Esophagus muscularis mucosa (tissue), 4 donors: ENCODE data around the gene ZNF512. TPM values are rescaled to one million over a fixed set of nuclear protein-coding genes. Genes with fewer than 3 reads are reported as not detected.
A peak's percentile ranks its signal among the peaks of the same experiment; 100 is the strongest.

Source experiments
- DNase-seq: peaks from one replicate; pipeline ENCODE4 v3.0.0-alpha.2; 2017; ENCODE audit errors: extremely low spot score
- H3K27ac ChIP-seq, 4 donors: fragments of 200-600 bp; sonication (generic); replicated peaks in 1 of 4; 1 replicate in 3 of 4; 2 replicates in 1 of 4; pipeline ENCODE4 v1.5.1; 2016 to 2019; ENCODE audit warnings: mild to moderate bottlenecking in 1 of 4
- H3K27me3 ChIP-seq, 4 donors: fragments of 200-600 bp; sonication (generic); one replicate each; pipeline versions ENCODE4 v1.5.1 to v1.6.0; 2016 to 2019
- H3K36me3 ChIP-seq, 4 donors: fragments of 200-600 bp; sonication (generic); one replicate each; pipeline ENCODE4 v1.5.1; 2016 to 2019
- H3K4me1 ChIP-seq, 4 donors: fragments of 200-600 bp; sonication (generic); one replicate each; pipeline ENCODE4 v1.5.1; 2016 to 2019
- H3K4me3 ChIP-seq, 4 donors: fragments of 200-600 bp; sonication (generic); 1 replicate in 2 of 4; 2 replicates in 2 of 4; pipeline ENCODE4 v1.5.1; 2016 to 2019; ENCODE audit warnings: mild to moderate bottlenecking in 4 of 4, moderate library complexity in 1 of 4
- H3K9me3 ChIP-seq, 4 donors: fragments of 200-600 bp; sonication (generic); 1 replicate in 3 of 4; 2 replicates in 1 of 4; pipeline ENCODE4 v1.5.1; 2016 to 2019
- CTCF ChIP-seq, 3 experiments: fragments of 200-600 bp in 2 of 3; fragments of 450-650 bp in 1 of 3; sonication (generic) in 2 of 3; IDR thresholded peaks; one replicate each; pipeline ENCODE4 v1.5.1; 2017 to 2019; ENCODE audit warnings: antibody characterized with exemption in 3 of 3, mild to moderate bottlenecking in 2 of 3, moderate library complexity in 1 of 3
- EP300 ChIP-seq: sonication (generic); formaldehyde crosslinking; IDR thresholded peaks from one replicate; pipeline ENCODE4 v1.6.1; 2017; ENCODE audit warnings: antibody characterized with exemption
- POLR2A ChIP-seq: fragments of 450-650 bp; IDR thresholded peaks from one replicate; pipeline ENCODE4 v1.6.1; 2017; ENCODE audit warnings: antibody characterized with exemption, moderate library complexity, mild to moderate bottlenecking, low read depth
- POLR2AphosphoS5 ChIP-seq, 2 donors: sonication (generic); formaldehyde crosslinking; IDR thresholded peaks; one replicate each; pipeline ENCODE4 v1.6.1; 2017; ENCODE audit warnings: antibody characterized with exemption in 2 of 2
- WGBS: methylation state at CpG from one replicate; pipeline ENCODE4 v1.1.5; 2018; 5-methylcytosine and 5-hydroxymethylcytosine counted together
- intact Hi-C: fragments of 100-400 bp; cut with DNase I; formaldehyde crosslinking; loops from one replicate; pipeline ENCODE4 v1.15.1; 2023
- total RNA-seq, 4 donors: library from RNA; depleted of rRNA; stranded (reverse); fragments of >200 nt; gene quantifications; one replicate each; pipeline versions ENCODE4 v1.1.0 to v1.2.1, GENCODE V29; 2016

ZNF512 gene
- total RNA-seq, 4 donors from 2014 or later, result 29.5 to 39.3 (median 33.7) TPM

GRCh38 chr2:27571681-27572080 is 11.2 kb upstream of the ZNF512 start:
- H3K27ac ChIP-seq, result no peak overlapping the region
- intact Hi-C loops, result no loop called here
- H3K9me3 ChIP-seq, result peaks cover 0 to 49% (median 40%) of the 10 kb centered on the region in 4 donors
- H3K4me3 ChIP-seq, result no peak overlapping the region
- 89% methylated on average over 1 of the region's 1 CpG for WGBS
- DNase-seq, result peak; percentile 57
- peaks cover 0 to 6% (median 0%) of the 10 kb centered on the region in 4 donors for H3K27me3 ChIP-seq
- no peaks in the 10 kb centered on the region for H3K4me1 ChIP-seq
- TF ChIP-seq POLR2A (no peak), POLR2AphosphoS5 (IDR thresholded peaks at IDR 0.05) (no peak), EP300 (no peak), CTCF (IDR thresholded peaks at IDR 0.05) (no peak)
- no peaks in the 10 kb centered on the region for H3K36me3 ChIP-seq

GRCh38 chr2:27572439-27572838 is 10.4 kb upstream of the ZNF512 start:
- Histone ChIP-seq H3K9me3 (peaks cover 0 to 57% (median 47%) of the 10 kb centered on the region in 4 donors), H3K36me3 (no peaks in the 10 kb centered on the region), H3K4me1 (no peaks in the 10 kb centered on the region), H3K27ac (no peak overlapping the region), H3K27me3 (peaks cover 0 to under 1% (median 0%) of the 10 kb centered on the region in 4 donors), H3K4me3 (no peak overlapping the region)
- WGBS, result 72% methylated on average over 2 of the region's 2 CpGs
- intact Hi-C loops, result no loop called here
- peak; percentile 50 for DNase-seq
- TF ChIP-seq POLR2A (no peak), POLR2AphosphoS5 (IDR thresholded peaks at IDR 0.05) (no peak), EP300 (no peak), CTCF (IDR thresholded peaks at IDR 0.05) (no peak)

- peaks cover 0 to 63% (median 53%) of the 10 kb centered on the region in 4 donors for H3K9me3 ChIP-seq
- intact Hi-C loops, result no loop called here
Observed at GRCh38 chr2:27572998-27573429, 9.8 kb upstream of the ZNF512 start.

GRCh38 chr2:27573452-27573851 is 9.4 kb upstream of the ZNF512 start:
- Histone ChIP-seq H3K9me3 (peaks cover 0 to 66% (median 57%) of the 10 kb centered on the region in 4 donors), H3K4me3 (no peak overlapping the region), H3K4me1 (no peaks in the 10 kb centered on the region), H3K36me3 (no peaks in the 10 kb centered on the region), H3K27me3 (no peaks in the 10 kb centered on the region), H3K27ac (no peak overlapping the region)
- 88% methylated on average over 3 of the region's 3 CpGs for WGBS
- intact Hi-C loops, result no loop called here
- DNase-seq, result peak; percentile 37
- TF ChIP-seq POLR2A (no peak), CTCF (IDR thresholded peaks at IDR 0.05) (no peak), EP300 (no peak), POLR2AphosphoS5 (IDR thresholded peaks at IDR 0.05) (no peak)

More at GRCh38 chr2:27572998-27573429, 9.8 kb upstream of the ZNF512 start:
- no peaks in the 10 kb centered on the region for H3K4me1 ChIP-seq
- TF ChIP-seq CTCF (IDR thresholded peaks at IDR 0.05) (no peak), POLR2AphosphoS5 (IDR thresholded peaks at IDR 0.05) (no peak), EP300 (no peak), POLR2A (no peak)
- peak; percentile 26 for DNase-seq
- no peak overlapping the region for H3K27ac ChIP-seq
- no peaks in the 10 kb centered on the region for H3K27me3 ChIP-seq
- 75% methylated on average over 6 of the region's 6 CpGs for WGBS
- no peak overlapping the region for H3K4me3 ChIP-seq
- no peaks in the 10 kb centered on the region for H3K36me3 ChIP-seq
